ENCODE data around the gene ABCA4.

GRCh38 chr1:94067196-94067595 is 53.8 kb downstream of the ABCA4 start:
- no peak for TF ChIP-seq CTCF (conservative IDR thresholded peaks at IDR 0.05; ENCODE audit: low read depth, low read length)
- TF ChIP-seq EZH2 (IDR thresholded peaks at IDR 0.05; ENCODE audit: low read length, unreplicated experiment), result no peak
- TF ChIP-seq EZH2phosphoT487 (IDR thresholded peaks at IDR 0.05; ENCODE audit: borderline replicate concordance, low read length), result no peak
